ENCODE measurements around the gene GRIK4.

The GRIK4 gene

GRCh38 chr11:120473503-120473902 lies 38.0 kb upstream of the GRIK4 start:
- Histone ChIP-seq H3K4me1 (ENCODE audit: insufficient read depth, low read length, poor library complexity, severe bottlenecking) (no peaks in the 10 kb centered on the region), H3K4me2 (ENCODE audit: low read depth, low read length, poor library complexity, severe bottlenecking) (no peak overlapping the region), H3K36me3 (ENCODE audit: insufficient read depth, low read length) (no peaks in the 10 kb centered on the region), H3K9me2 (replicated peaks; ENCODE audit: low read depth, low read length) (no peaks in the 10 kb centered on the region), H3K9me3 (ENCODE audit: insufficient read depth, low read depth, low read length) (no peaks in the 10 kb centered on the region), H3F3A (ENCODE audit: low read depth) (no peaks in the 10 kb centered on the region), H2AFZ (ENCODE audit: low read length) (no peak overlapping the region), H3K27me3 (ENCODE audit: insufficient read depth, low read length, poor library complexity, severe bottlenecking) (peaks cover 5% of the 10 kb centered on the region), H3K4me3 (ENCODE audit: low read length, poor library complexity, severe bottlenecking) (no peak overlapping the region), H3K9ac (ENCODE audit: low read depth, low read length, poor library complexity, severe bottlenecking) (no peak overlapping the region), H3K79me2 (ENCODE audit: insufficient read depth, low read length) (no peaks in the 10 kb centered on the region), H4K20me1 (ENCODE audit: insufficient read depth, low read length, poor library complexity, severe bottlenecking) (no peaks in the 10 kb centered on the region)
- TF ChIP-seq CTCF (conservative IDR thresholded peaks at IDR 0.05; ENCODE audit: low read length) (no peak), EZH2phosphoT487 (IDR thresholded peaks at IDR 0.05; ENCODE audit: borderline replicate concordance) (no peak)

- H3K79me2 ChIP-seq (ENCODE audit: insufficient read depth, low read length) = no peaks in the 10 kb centered on the region
- H4K20me1 ChIP-seq (ENCODE audit: insufficient read depth, low read length, poor library complexity, severe bottlenecking) = no peaks in the 10 kb centered on the region
- H3K4me1 ChIP-seq (ENCODE audit: insufficient read depth, low read length, poor library complexity, severe bottlenecking) = no peaks in the 10 kb centered on the region
- H3K9ac ChIP-seq (ENCODE audit: low read depth, low read length, poor library complexity, severe bottlenecking) = no peak overlapping the region
- no peak for TF ChIP-seq EZH2phosphoT487 (IDR thresholded peaks at IDR 0.05; ENCODE audit: borderline replicate concordance)
- no peak for TF ChIP-seq CTCF (conservative IDR thresholded peaks at IDR 0.05; ENCODE audit: low read length)
- H3K4me3 ChIP-seq (ENCODE audit: low read length, poor library complexity, severe bottlenecking) = no peak overlapping the region
- H3K9me2 ChIP-seq (replicated peaks; ENCODE audit: low read depth, low read length) = no peaks in the 10 kb centered on the region
- H3K27me3 ChIP-seq (ENCODE audit: insufficient read depth, low read length, poor library complexity, severe bottlenecking) = peaks cover 6% of the 10 kb centered on the region
- no peak overlapping the region for H3K4me2 ChIP-seq (ENCODE audit: low read depth, low read length, poor library complexity, severe bottlenecking)
- H3K36me3 ChIP-seq (ENCODE audit: insufficient read depth, low read length) = no peaks in the 10 kb centered on the region
- no peaks in the 10 kb centered on the region for H3K9me3 ChIP-seq (ENCODE audit: insufficient read depth, low read depth, low read length)
- no peaks in the 10 kb centered on the region for H3F3A ChIP-seq (ENCODE audit: low read depth)
- H2AFZ ChIP-seq (ENCODE audit: low read length) = no peak overlapping the region
Measured at GRCh38 chr11:120482149-120482548, 29.4 kb upstream of the GRIK4 start.

- no peak overlapping the region for H3K9ac ChIP-seq (ENCODE audit: low read depth, low read length, poor library complexity, severe bottlenecking)
Measured at GRCh38 chr11:120484722-120485121, 26.8 kb upstream of the GRIK4 start.

More at GRCh38 chr11:120484722-120485121, 26.8 kb upstream of the GRIK4 start:
- Histone ChIP-seq H3K9me3 (ENCODE audit: insufficient read depth, low read depth, low read length) (no peaks in the 10 kb centered on the region), H4K20me1 (ENCODE audit: insufficient read depth, low read length, poor library complexity, severe bottlenecking) (no peaks in the 10 kb centered on the region), H3K36me3 (ENCODE audit: insufficient read depth, low read length) (no peaks in the 10 kb centered on the region), H3F3A (ENCODE audit: low read depth) (no peaks in the 10 kb centered on the region), H3K9me2 (replicated peaks; ENCODE audit: low read depth, low read length) (no peaks in the 10 kb centered on the region), H3K4me3 (ENCODE audit: low read length, poor library complexity, severe bottlenecking) (no peak overlapping the region), H3K79me2 (ENCODE audit: insufficient read depth, low read length) (no peaks in the 10 kb centered on the region), H2AFZ (ENCODE audit: low read length) (no peak overlapping the region), H3K27me3 (ENCODE audit: insufficient read depth, low read length, poor library complexity, severe bottlenecking) (peaks cover 6% of the 10 kb centered on the region), H3K4me2 (ENCODE audit: low read depth, low read length, poor library complexity, severe bottlenecking) (no peak overlapping the region), H3K4me1 (ENCODE audit: insufficient read depth, low read length, poor library complexity, severe bottlenecking) (no peaks in the 10 kb centered on the region)
- TF ChIP-seq EZH2phosphoT487 (IDR thresholded peaks at IDR 0.05; ENCODE audit: borderline replicate concordance) = no peak
- no peak for TF ChIP-seq CTCF (conservative IDR thresholded peaks at IDR 0.05; ENCODE audit: low read length)
